ENCODE measurements around the gene UBN2. TPM values are rescaled to one million over a fixed set of nuclear protein-coding genes. Genes with fewer than 3 reads are reported as not detected.

UBN2 gene
- total RNA-seq, 4 donors from 2014 or later: 9.1 to 18.5 (median 12.5) TPM

GRCh38 chr7:139230023-139230422, 1.0 kb upstream of the UBN2 start:
- H3K9me3 ChIP-seq: no peaks in the 10 kb centered on the region
- peaks cover 0 to 39% (median 4%) of the 10 kb centered on the region in 3 donors for H3K4me1 ChIP-seq
- H3K36me3 ChIP-seq: no peaks in the 10 kb centered on the region
- TF ChIP-seq CTCF (IDR thresholded peaks at IDR 0.05) (no peak), EP300 (IDR thresholded peaks at IDR 0.05) (no peak), POLR2A (IDR thresholded peaks at IDR 0.05) (no peak), POLR2AphosphoS5 (IDR thresholded peaks at IDR 0.05) (no peak)
- peaks cover 10% of the 10 kb centered on the region for H3K27me3 ChIP-seq
- no peak for ATAC-seq
- H3K27ac ChIP-seq: peak overlapping the region in 1 of 4 donors; percentile 99
- WGBS, 2 donors (ENCODE audit: low coverage in 1 of 2): 72% methylated on average over 8 of the region's 8 CpGs
- peak overlapping the region in 1 of 2 donors; percentile 92 for H3K4me3 ChIP-seq

GRCh38 chr7:139230484-139230773, 608 bp upstream of the UBN2 start:
- peaks cover 0 to 41% (median 4%) of the 10 kb centered on the region in 3 donors for H3K4me1 ChIP-seq
- no peak for TF ChIP-seq POLR2A (IDR thresholded peaks at IDR 0.05)
- TF ChIP-seq POLR2AphosphoS5 (IDR thresholded peaks at IDR 0.05): no peak
- TF ChIP-seq EP300 (IDR thresholded peaks at IDR 0.05): no peak
- TF ChIP-seq CTCF (IDR thresholded peaks at IDR 0.05): no peak
- ATAC-seq: no peak
- peak overlapping the region; percentile 71 to 92 for H3K4me3 ChIP-seq
- peaks cover 7% of the 10 kb centered on the region for H3K27me3 ChIP-seq
- H3K9me3 ChIP-seq: no peaks in the 10 kb centered on the region
- 8 to 20% methylated on average over 1 to 2 of the region's 12 CpGs for WGBS, 2 donors (ENCODE audit: low coverage in 1 of 2)
- H3K36me3 ChIP-seq: no peaks in the 10 kb centered on the region
- peak overlapping the region in 3 of 4 donors; percentile 98 to 99 (median 98) for H3K27ac ChIP-seq

- no peaks in the 10 kb centered on the region for H3K27me3 ChIP-seq
- no peaks in the 10 kb centered on the region for H3K36me3 ChIP-seq
- WGBS, 2 donors (ENCODE audit: low coverage in 1 of 2): 0 to 1% methylated on average over 1 to 20 of the region's 101 CpGs
- H3K4me3 ChIP-seq: peak overlapping the region; percentile 71 to 92
- peaks cover 0 to 41% (median 4%) of the 10 kb centered on the region in 3 donors for H3K4me1 ChIP-seq
- ATAC-seq: peak; percentile 59
- no peak for TF ChIP-seq POLR2A (IDR thresholded peaks at IDR 0.05)
- TF ChIP-seq POLR2AphosphoS5 (IDR thresholded peaks at IDR 0.05): no peak
- TF ChIP-seq EP300 (IDR thresholded peaks at IDR 0.05): no peak
- TF ChIP-seq CTCF (IDR thresholded peaks at IDR 0.05): peak in 1 of 4 experiments; percentile 11
- no peaks in the 10 kb centered on the region for H3K9me3 ChIP-seq
- H3K27ac ChIP-seq: peak overlapping the region; percentile 81 to 99 (median 98)
These were observed 708 bp downstream of the UBN2 start for GRCh38 chr7:139231513-139232376.

- TF ChIP-seq EP300 (IDR thresholded peaks at IDR 0.05) (no peak), POLR2A (IDR thresholded peaks at IDR 0.05) (no peak), CTCF (IDR thresholded peaks at IDR 0.05) (no peak), POLR2AphosphoS5 (IDR thresholded peaks at IDR 0.05) (no peak)
- Histone ChIP-seq H3K27ac (peak overlapping the region in 2 of 4 donors; percentile 98 to 99), H3K36me3 (peaks cover 0 to 5% of the 10 kb centered on the region in 2 donors), H3K27me3 (no peaks in the 10 kb centered on the region), H3K4me3 (peak overlapping the region; percentile 71 to 92), H3K4me1 (peaks cover 0 to 41% (median 4%) of the 10 kb centered on the region in 3 donors), H3K9me3 (no peaks in the 10 kb centered on the region)
- WGBS, 2 donors (ENCODE audit: low coverage in 1 of 2): 1 to 10% methylated on average over 3 to 8 of the region's 8 CpGs
- no peak for ATAC-seq
These were observed 1.3 kb downstream of the UBN2 start for GRCh38 chr7:139232377-139232717.

- Histone ChIP-seq H3K27ac (no peak overlapping the region), H3K36me3 (peaks cover 0 to 11% of the 10 kb centered on the region in 2 donors), H3K4me1 (peaks cover 0 to 41% (median 4%) of the 10 kb centered on the region in 3 donors), H3K9me3 (no peaks in the 10 kb centered on the region), H3K4me3 (peak overlapping the region in 1 of 2 donors; percentile 92), H3K27me3 (no peaks in the 10 kb centered on the region)
- 25 to 32% methylated on average over 2 of the region's 2 CpGs for WGBS, 2 donors (ENCODE audit: low coverage in 1 of 2)
- no peak for TF ChIP-seq CTCF (IDR thresholded peaks at IDR 0.05)
- TF ChIP-seq POLR2A (IDR thresholded peaks at IDR 0.05): no peak
- no peak for TF ChIP-seq EP300 (IDR thresholded peaks at IDR 0.05)
- TF ChIP-seq POLR2AphosphoS5 (IDR thresholded peaks at IDR 0.05): no peak
- ATAC-seq: no peak
These were observed 1.9 kb downstream of the UBN2 start for GRCh38 chr7:139232904-139233303.
